SK-N-MC (cell line): Measurements from ENCODE around the gene TACC2.

Experiments used
- EZH2 ChIP-seq: fragments of 200-600 bp; sonication (generic); IDR thresholded peaks from one replicate; pipeline ENCODE4 v1.6.1; 2017; ENCODE audit warnings: antibody characterized with exemption
- FOXP2 ChIP-seq: optimal IDR thresholded peaks from 2 replicates; pipeline ENCODE3; 2011; ENCODE audit warnings: mild to moderate bottlenecking, moderate library complexity; ENCODE audit not compliant: insufficient read depth; ENCODE audit errors: extremely low read length, control extremely low read depth
- POLR2AphosphoS5 ChIP-seq: IDR thresholded peaks from 2 replicates; pipeline ENCODE4 v1.6.1; 2012; ENCODE audit warnings: mild to moderate bottlenecking, low read depth, low read length, borderline replicate concordance

DNA sequence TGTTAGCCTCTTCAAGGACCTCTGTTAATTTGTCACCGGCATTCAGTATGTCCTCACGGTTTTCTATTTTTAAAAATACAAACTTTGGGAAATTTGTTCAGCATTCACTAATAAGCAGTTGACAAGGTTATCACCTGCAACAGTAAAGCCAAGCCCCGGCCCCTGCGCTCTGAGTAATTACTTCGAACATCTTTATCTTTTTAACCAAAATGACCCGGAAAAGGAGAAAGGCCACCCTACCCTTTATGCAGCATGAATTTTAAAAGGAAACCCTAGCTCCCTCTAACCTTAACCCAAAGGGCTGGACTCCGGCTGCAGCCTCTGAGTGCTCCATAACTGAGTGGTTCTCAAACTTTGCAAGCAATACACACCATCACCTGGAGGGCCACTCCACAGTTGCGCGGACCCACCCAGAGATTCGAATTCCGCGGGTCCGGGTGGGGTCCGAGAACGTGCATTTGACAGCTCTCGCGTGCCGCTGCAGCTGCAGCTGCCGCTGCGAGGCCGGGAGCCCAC lies 14.9 kb upstream of the TACC2 start:
- TF ChIP-seq POLR2AphosphoS5 (no peak), EZH2 (no peak), FOXP2 (no peak)
